Measurements from ENCODE around the gene ACTR2. TPM values are rescaled to one million over a fixed set of nuclear protein-coding genes. Genes with fewer than 3 reads are reported as not detected.

Gene ACTR2
- total and polyA plus RNA-seq, 9 of the 15 experiments (the other 6 are each of a cell fraction or from before 2014, with no cell fraction given), result 47.3 to 239 (median 108) TPM

- TF ChIP-seq CBFA2T3 (IDR thresholded peaks at IDR 0.05) (peak; percentile 87), TBL1XR1 (IDR thresholded peaks at IDR 0.05; ENCODE audit: low read length in 2 of 2) (no peak), HDGF (IDR thresholded peaks at IDR 0.05) (0 out of 2 replicates have a peak, but pooled peaks have one; percentile 24), MYNN (IDR thresholded peaks at IDR 0.05) (no peak), MYNN (CRISPR knock-in tag; IDR thresholded peaks at IDR 0.05) (no peak), EP300 (IDR thresholded peaks at IDR 0.05; ENCODE audit: low read length) (peak; percentile 73; the same call in 1 of the 2 replicates), NBN (IDR thresholded peaks at IDR 0.05; ENCODE audit: low read depth) (peak; percentile 62; the same call in 1 of the 2 replicates), GTF2A2 (tag; IDR thresholded peaks at IDR 0.05) (no peak), CBX3 (IDR thresholded peaks at IDR 0.05; ENCODE audit: borderline replicate concordance in 1 of 2, low read length in 2 of 2) (no peak), NCOA1 (IDR thresholded peaks at IDR 0.05; ENCODE audit: low read depth) (peak; percentile 59), ZNF639 (CRISPR knock-in tag; conservative IDR thresholded peaks at IDR 0.05 in 1 of 2, IDR thresholded peaks at IDR 0.05 in 1 of 2) (0 out of 4 replicates have a peak, but pooled peaks of 1 of the 2 experiments have one; percentile 52), MAFK (IDR thresholded peaks at IDR 0.05; ENCODE audit: low read length) (no peak), SMARCE1 (IDR thresholded peaks at IDR 0.05) (peak; percentile 96), SMAD1 (IDR thresholded peaks at IDR 0.05; ENCODE audit: low read depth, low read length, partially characterized antibody) (no peak), ZBTB17 (CRISPR knock-in tag; IDR thresholded peaks at IDR 0.05) (0 out of 2 replicates have a peak, but pooled peaks have one; percentile 37), MXI1 (IDR thresholded peaks at IDR 0.05; ENCODE audit: low read depth, low read length) (no peak), POLR2A (conservative IDR thresholded peaks at IDR 0.05) (peak; percentile 59), MTA2 (IDR thresholded peaks at IDR 0.05; ENCODE audit: low read depth) (peak; percentile 79), CHAMP1 (IDR thresholded peaks at IDR 0.05) (no peak; the same call in 1 of the 2 replicates), MCM2 (IDR thresholded peaks at IDR 0.05; ENCODE audit: low read depth) (no peak), ZNF184 (CRISPR knock-in tag; IDR thresholded peaks at IDR 0.05) (no peak), MCM7 (IDR thresholded peaks at IDR 0.05) (no peak), TAL1 (IDR thresholded peaks at IDR 0.05) (peak; percentile 83), CREB5 (CRISPR knock-in tag; IDR thresholded peaks at IDR 0.05) (no peak), POLR2AphosphoS5 (IDR thresholded peaks at IDR 0.05; ENCODE audit: control insufficient read depth, insufficient read depth, low read depth, low read length) (0 out of 2 replicates have a peak, but pooled peaks have one; percentile 35), TCF3 (CRISPR knock-in tag; IDR thresholded peaks at IDR 0.05) (peak; percentile 79)
Measured at GRCh38 chr2:65294701-65295100, 67.1 kb downstream of the ACTR2 start (continued).

Data from K562 (cell line).